NB4 (cell line): Measurements from ENCODE around the gene SYT14.
"Not testable (repeated sequence)": the region's sequence is repeated elsewhere in the genome, so short reads cannot be mapped to it uniquely, and the experiment has no call there.

ENCODE experiments used
- DNase-seq: peaks from one replicate; pipeline ENCODE4 v3.0.0; 2010; ENCODE audit warnings: low read depth
- H3K4me3 ChIP-seq: one replicate; pipeline ENCODE4 v1.5.1; 2011; ENCODE audit warnings: mild to moderate bottlenecking, low read depth, low read length, moderate library complexity
- CTCF ChIP-seq: IDR thresholded peaks from one replicate; pipeline ENCODE4 v1.5.1; 2012; ENCODE audit warnings: low read depth, low read length
- MAX ChIP-seq: IDR thresholded peaks from 2 replicates; pipeline ENCODE4 v1.6.1; 2011; ENCODE audit warnings: low read depth, low read length
- MYC ChIP-seq: IDR thresholded peaks from 2 replicates; pipeline ENCODE4 v1.6.1; 2011; ENCODE audit warnings: low read depth, low read length
- POLR2A ChIP-seq: IDR thresholded peaks from 2 replicates; pipeline ENCODE4 v1.6.1; 2011; ENCODE audit warnings: mild to moderate bottlenecking; ENCODE audit not compliant: insufficient read length; ENCODE audit errors: extremely low read depth

SYT14 gene

GRCh38 chr1:210170220-210170619 is 232.2 kb downstream of the SYT14 start:
- TF ChIP-seq CTCF (no peak), MAX (no peak), POLR2A (no peak), MYC (no peak)
- no peak for DNase-seq
- H3K4me3 ChIP-seq, result no peak overlapping the region

GRCh38 chr1:210174133-210174532 is 236.1 kb downstream of the SYT14 start:
- H3K4me3 ChIP-seq, result no peak overlapping the region
- DNase-seq, result no peak
- TF ChIP-seq POLR2A (no peak), CTCF (no peak), MYC (no peak), MAX (no peak)

- no peak overlapping the region for H3K4me3 ChIP-seq
- no peak for TF ChIP-seq POLR2A
- no peak for TF ChIP-seq MAX
- no peak for TF ChIP-seq CTCF
- no peak for TF ChIP-seq MYC
- DNase-seq, result no peak
Measured at GRCh38 chr1:210185063-210185462, 247.0 kb downstream of the SYT14 start.

- not testable (repeated sequence) for DNase-seq, H3K4me3 ChIP-seq
Measured at GRCh38 chr1:210187849-210188606, 250.0 kb downstream of the SYT14 start.

GRCh38 chr1:210189426-210189825 is 251.4 kb downstream of the SYT14 start:
- H3K4me3 ChIP-seq, result no peak overlapping the region
- TF ChIP-seq MAX (no peak), POLR2A (no peak), MYC (no peak), CTCF (no peak)
- no peak for DNase-seq

- no peak for DNase-seq
- H3K4me3 ChIP-seq, result no peak overlapping the region
- TF ChIP-seq MAX (no peak), MYC (no peak), POLR2A (no peak), CTCF (no peak)
Measured at GRCh38 chr1:210195635-210196160, 257.7 kb downstream of the SYT14 start.

GRCh38 chr1:210196266-210196665 is 258.2 kb downstream of the SYT14 start:
- not testable (repeated sequence) for DNase-seq, H3K4me3 ChIP-seq
